GM19238 (cell line): ENCODE measurements around the gene CYP2W1.

Experiments
- DNase-seq: peaks from one replicate; pipeline ENCODE4 v3.0.0; 2011; ENCODE audit warnings: low spot score; ENCODE audit not compliant: insufficient read length

The CYP2W1 gene

GRCh38 chr7:966291-967069, 16.5 kb upstream of the CYP2W1 start:
- no peak for DNase-seq

GRCh38 chr7:967361-968082, 15.5 kb upstream of the CYP2W1 start:
- no peak for DNase-seq

- no peak for DNase-seq
Observed at GRCh38 chr7:968205-969105, 14.5 kb upstream of the CYP2W1 start.

GRCh38 chr7:969403-969802, 13.6 kb upstream of the CYP2W1 start:
- no peak for DNase-seq

- no peak for DNase-seq
Observed at GRCh38 chr7:970744-971143, 12.2 kb upstream of the CYP2W1 start.

GRCh38 chr7:972110-972509, 10.9 kb upstream of the CYP2W1 start:
- no peak for DNase-seq

- no peak for DNase-seq
Observed at GRCh38 chr7:972676-973309, 10.2 kb upstream of the CYP2W1 start.

- no peak for DNase-seq
Observed at GRCh38 chr7:973312-973711, 9.7 kb upstream of the CYP2W1 start.

GRCh38 chr7:974172-974571, 8.8 kb upstream of the CYP2W1 start:
- DNase-seq = no peak

- DNase-seq = peak; percentile 92
Observed at GRCh38 chr7:974820-975681, 7.9 kb upstream of the CYP2W1 start, which contains the start of gene COX19. TSS of gene COX19 (minus strand) at chr7:975549. CDS start at chr7:975509, 40 bp downstream.

- DNase-seq = no peak
Observed at GRCh38 chr7:975702-976473, 7.1 kb upstream of the CYP2W1 start.

GRCh38 chr7:976901-977325, 6.1 kb upstream of the CYP2W1 start:
- DNase-seq = no peak

- DNase-seq = no peak
Observed at GRCh38 chr7:977326-978048, 5.5 kb upstream of the CYP2W1 start.

- DNase-seq = no peak
Observed at GRCh38 chr7:978049-978346, 5.0 kb upstream of the CYP2W1 start.

GRCh38 chr7:978416-979091, 4.4 kb upstream of the CYP2W1 start:
- no peak for DNase-seq

GRCh38 chr7:979151-979550, 3.8 kb upstream of the CYP2W1 start:
- DNase-seq = no peak

GRCh38 chr7:979886-980571, 3.0 kb upstream of the CYP2W1 start:
- DNase-seq = no peak
